HG02678 (cell line): ENCODE results near the gene ANGEL2.
"Not testable (repeated sequence)": the region's sequence is repeated elsewhere in the genome, so short reads cannot be mapped to it uniquely, and the experiment has no call there.

Experiments
- ATAC-seq: cut with Tn5 transposase; IDR thresholded peaks from one replicate; pipeline ENCODE4 v1.9.1; 2021; ENCODE audit warnings: mild to moderate bottlenecking, moderate library complexity; ENCODE audit not compliant: unreplicated experiment

The ANGEL2 gene

GRCh38 chr1:212976586-212976985, 39.1 kb downstream of the ANGEL2 start:
- no peak for ATAC-seq

DNA sequence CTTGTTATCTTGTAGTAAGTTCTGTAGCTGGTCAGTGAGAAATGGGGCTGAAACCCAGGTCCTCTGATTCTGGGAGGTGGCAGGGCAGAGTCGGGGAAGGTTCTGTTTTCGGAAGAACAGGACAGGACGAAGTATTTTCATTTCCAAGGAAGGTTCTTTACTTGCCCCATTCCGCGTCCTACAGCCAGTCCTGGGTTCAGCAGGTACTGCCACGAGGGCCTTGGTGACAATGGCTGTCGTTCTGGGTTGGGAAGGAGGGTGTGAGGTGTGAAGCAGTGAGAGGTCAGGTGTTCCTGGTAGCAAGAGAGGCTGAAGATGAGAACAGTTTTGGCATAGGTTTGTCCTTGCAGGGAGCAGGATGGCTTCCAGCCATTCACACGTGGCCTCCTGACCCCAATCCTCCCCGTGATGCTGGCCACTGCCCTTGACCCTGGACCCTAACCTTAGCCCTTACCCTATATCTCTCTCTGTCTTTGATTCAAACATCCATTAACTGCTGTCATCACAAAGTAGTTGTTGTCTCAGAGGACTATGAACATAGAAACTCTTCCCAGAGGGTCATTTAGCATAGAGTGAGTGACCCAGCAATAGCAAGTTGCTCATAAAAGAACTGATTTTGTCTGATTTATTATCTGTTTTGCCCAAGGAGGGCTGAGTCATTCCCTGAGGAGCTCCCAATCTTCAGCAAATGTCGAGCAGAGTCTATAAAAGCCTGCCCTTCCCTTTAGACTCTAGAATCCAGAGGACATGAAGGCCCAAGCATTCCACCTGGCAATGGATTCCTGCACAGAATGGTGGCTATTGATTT, 40.4 kb downstream of the ANGEL2 start:
- no peak for ATAC-seq

- ATAC-seq, result no peak
These were observed 41.0 kb downstream of the ANGEL2 start for GRCh38 chr1:212974711-212975110.

GRCh38 chr1:212973899-212974298, 41.8 kb downstream of the ANGEL2 start:
- ATAC-seq, result no peak

- no peak for ATAC-seq
These were observed 42.2 kb downstream of the ANGEL2 start for GRCh38 chr1:212973426-212973825.

- ATAC-seq, result no peak
These were observed 44.4 kb downstream of the ANGEL2 start for GRCh38 chr1:212971312-212971711.

- no peak for ATAC-seq
These were observed 45.6 kb downstream of the ANGEL2 start for GRCh38 chr1:212970085-212970484.

GRCh38 chr1:212968368-212968863, 47.3 kb downstream of the ANGEL2 start:
- ATAC-seq, result peak; percentile 51

- ATAC-seq, result peak; percentile 57
These were observed 47.9 kb downstream of the ANGEL2 start for GRCh38 chr1:212967801-212968200.

- ATAC-seq, result no peak
These were observed 49.1 kb downstream of the ANGEL2 start for GRCh38 chr1:212966616-212967015.

- not testable (repeated sequence) for ATAC-seq
These were observed 50.7 kb downstream of the ANGEL2 start for GRCh38 chr1:212964993-212965392.

DNA sequence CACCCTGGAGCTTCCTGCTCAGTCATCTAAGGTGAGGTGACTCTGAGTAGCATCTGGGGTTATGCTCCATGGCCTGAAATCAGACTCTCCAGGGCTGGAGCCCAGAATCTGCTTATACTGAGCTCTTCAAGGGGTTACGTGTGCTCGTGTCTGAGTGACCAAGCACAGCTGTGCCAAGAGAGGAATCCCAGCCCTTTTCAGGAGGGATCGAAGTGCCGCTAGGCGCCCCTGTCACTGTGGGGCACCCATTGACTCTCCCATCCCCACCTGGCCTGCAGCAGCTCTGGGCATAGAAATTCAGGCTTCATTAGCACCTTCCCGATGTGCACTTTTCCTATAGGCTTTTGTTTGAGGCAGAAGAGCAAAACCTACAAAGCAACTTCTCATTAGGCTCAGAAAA, 51.6 kb downstream of the ANGEL2 start:
- no peak for ATAC-seq

DNA sequence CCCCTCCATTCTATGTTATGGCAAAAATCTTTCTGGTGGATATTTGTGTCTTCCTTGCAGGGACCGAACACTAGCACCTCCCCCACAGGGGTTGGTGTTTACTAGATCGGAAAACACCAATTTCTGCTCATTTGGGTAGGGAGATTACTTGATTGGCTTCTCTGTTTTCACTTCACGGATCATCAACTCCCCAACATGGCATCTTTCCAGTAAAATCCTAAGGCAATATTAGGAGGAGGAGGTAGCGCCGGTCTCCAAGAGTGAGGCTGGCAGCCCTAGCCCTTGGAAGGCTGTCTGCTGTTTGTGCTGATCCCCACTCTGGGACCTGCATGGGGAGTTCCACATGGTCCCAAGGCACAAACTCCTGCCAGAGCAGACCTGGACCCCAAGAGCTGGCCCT, 53.2 kb downstream of the ANGEL2 start:
- no peak for ATAC-seq

DNA sequence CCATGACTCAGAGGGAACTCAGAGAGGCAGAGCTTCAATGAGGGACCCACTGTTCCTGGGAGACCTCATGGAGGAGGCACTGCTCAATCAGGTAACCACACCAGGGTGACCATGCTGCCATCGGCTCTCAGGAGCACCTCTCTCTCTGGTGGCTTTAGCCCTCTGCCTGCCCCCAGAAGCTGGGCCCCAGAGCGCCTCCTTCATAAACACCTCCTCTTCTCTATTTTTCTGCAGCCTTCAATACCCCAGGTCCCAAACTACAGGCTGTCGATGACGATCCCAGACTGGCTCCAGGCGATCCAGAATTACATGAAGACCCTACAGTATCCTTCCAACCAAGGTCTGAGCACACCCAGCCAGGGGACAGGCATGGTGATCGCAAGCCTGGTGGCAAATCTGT, 54.7 kb downstream of the ANGEL2 start:
- no peak for ATAC-seq

DNA sequence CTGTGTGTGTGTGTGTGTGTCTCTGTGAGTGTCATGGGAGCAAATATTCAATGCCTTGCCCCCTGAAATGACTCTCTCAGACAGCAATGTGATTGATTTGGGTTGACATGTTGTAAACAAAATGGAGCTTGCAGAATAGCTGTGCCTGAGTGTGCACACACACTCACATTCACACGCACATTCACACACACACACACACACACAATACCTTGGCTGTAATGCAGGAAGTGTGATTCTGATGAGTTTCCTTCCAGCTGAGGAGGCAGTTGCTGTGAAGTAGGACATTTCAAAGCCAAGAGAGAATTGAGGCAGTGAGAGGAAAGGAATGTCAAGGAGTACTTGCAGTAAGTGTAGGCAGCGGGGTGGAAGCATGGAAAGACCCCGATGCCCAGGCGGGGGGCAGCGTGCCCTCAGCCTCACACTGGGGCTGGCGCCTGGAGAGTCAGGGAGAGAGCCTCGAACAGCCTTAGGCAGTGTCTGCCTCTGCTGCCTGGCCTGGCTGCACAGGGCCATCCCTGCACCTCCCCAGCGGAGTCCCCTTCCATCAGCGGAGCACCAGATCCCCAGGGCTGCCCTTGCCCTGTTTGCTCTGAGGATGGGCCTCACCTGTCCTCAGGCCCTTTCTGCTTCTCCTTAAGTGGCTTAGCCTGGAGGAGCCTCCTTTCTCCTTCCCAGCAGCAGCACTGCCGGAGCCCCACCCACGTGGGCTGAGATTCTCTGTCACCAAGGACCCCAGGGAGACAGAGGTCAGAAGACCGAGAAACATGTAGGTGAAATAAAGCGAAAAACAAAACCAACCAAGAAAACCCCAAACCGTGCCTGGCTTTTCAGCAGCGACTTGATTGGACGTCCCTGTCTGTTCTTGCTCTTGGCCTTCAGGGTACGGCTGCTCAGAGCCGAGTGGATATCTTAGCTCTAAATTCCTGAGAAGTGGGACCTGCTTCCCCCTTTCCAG, 56.1 kb downstream of the ANGEL2 start:
- ATAC-seq, result peak; percentile 54

- ATAC-seq, result no peak
These were observed 57.5 kb downstream of the ANGEL2 start for GRCh38 chr1:212958175-212958574.

DNA sequence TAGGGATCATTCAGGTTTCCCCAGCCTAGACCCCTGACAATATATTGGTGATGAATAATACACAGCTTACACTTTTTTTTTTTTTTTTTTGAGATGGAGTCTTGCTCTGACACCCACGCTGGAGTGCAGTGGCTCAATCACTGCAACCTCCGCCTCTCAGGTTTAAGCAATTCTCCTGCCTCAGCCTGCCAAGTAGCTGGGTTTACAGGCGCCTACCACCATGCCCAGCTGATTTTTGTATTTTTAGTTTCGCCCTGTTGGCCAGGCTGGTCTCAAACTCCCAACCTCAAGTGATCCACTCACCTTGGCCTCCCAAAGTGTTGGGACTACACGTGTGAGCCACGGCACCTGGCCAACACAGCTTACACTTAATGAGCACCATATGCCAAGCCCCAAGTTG, 58.1 kb downstream of the ANGEL2 start:
- no peak for ATAC-seq

- ATAC-seq, result peak; percentile 35
These were observed 59.6 kb downstream of the ANGEL2 start for GRCh38 chr1:212955961-212956620.

DNA sequence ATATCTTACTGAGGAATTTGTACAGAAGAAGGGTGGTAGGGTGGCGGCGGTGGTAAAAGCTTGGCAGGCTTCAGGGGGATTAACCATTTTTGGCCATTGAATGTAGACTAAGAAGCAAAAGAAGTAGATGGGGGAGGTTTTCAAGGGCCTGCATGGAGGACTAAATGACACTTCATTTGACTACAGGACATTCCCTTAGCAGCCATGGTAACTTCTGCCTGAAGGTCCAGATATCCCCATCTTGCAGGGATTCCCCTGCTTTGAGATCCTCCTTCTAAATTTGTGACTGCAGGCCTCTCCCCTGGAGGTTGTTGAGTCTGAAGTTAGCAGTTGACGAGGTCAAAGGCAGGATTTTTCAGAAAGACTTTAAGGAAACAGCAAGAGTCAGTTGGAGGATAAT, 60.6 kb downstream of the ANGEL2 start:
- ATAC-seq, result no peak

DNA sequence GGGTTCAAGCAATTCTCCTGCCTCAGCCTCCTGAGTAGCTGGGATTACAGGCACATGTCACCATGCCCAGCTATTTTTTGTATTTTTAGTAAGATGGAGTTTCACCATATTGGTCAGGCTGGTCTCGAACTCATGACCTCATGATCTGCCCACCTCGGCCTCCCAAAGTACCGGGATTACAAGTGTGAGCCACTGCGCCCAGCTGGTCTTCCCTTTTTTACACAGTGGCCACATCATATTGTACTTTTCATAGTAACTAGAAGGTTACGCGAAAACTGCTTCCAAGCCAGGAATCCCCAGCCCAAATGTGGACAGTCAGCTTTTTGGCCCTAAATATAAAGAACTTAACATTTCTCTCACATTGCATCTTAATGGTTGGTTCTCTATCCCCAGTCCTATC, 61.2 kb downstream of the ANGEL2 start:
- no peak for ATAC-seq

DNA sequence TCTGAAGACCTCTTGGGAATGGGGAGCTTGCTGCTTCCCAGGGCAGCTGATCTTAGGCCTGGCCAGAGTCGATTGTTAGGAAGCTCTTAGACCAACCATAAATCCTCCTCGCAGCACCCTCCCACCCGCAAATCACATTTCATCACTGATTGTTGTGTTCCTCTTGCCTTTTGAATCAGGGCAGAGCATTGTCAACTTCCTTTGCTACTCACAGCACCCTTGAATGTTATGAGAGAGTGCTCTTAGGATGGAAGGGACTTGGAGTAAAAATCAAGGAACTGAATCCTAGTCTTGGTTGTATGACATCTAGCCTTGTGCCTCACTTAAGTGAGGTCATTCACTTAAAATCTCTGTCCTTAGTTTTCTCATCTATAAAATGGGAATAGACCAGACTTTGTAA, 62.3 kb downstream of the ANGEL2 start:
- no peak for ATAC-seq
